ENCODE results near the gene ADCYAP1R1. TPM values are rescaled to one million over a fixed set of nuclear protein-coding genes. Genes with fewer than 3 reads are reported as not detected.

Gene ADCYAP1R1
- total RNA-seq, 1 donor: under 0.01 TPM

DNA sequence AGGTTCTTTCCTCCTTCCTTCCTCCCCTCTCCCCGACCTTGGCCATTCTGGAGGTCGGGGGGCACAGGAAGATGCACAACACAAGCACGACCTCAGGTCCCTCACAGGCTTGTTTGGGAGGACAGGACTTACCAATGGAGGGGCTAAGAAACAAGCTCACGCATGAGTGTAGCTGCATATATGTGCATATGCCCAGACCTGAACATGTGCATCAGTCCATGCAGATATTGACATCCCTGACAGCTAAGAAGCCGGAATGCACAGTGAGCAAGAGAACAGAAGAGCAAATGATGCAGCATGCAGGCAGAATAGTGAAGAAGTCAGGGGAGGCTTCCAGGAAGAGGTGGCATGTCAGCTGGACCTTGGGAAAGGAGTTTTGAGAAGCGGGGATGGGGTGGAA, 28.7 kb downstream of the ADCYAP1R1 start:
- no peaks in the 10 kb centered on the region for H3K4me1 ChIP-seq (ENCODE audit: insufficient read depth, low read length)
- H3K4me3 ChIP-seq (ENCODE audit: low read length): no peak overlapping the region

DNA sequence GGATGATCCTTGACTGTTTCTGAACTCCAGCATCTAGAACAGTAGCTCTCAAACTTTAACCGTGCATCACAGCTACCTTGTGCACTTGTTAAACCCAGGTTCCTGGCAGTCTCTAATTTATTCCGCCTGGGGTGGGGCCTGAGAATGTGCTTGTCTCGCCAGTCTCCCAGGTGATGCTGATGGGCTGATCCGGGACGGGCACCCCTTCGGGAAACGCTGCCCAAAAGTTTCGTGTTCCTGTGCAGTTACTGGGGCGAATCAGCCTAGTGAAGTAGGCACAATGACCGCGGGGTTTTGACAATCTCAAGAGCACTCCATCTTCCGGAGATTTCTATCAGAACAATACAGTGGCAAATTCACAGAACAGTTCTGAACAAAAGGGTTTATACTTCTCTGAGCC, 29.9 kb downstream of the ADCYAP1R1 start:
- Histone ChIP-seq H3K27me3 (ENCODE audit: insufficient read depth, low read length) (no peaks in the 10 kb centered on the region), H3K4me3 (ENCODE audit: low read length) (no peak overlapping the region), H3K4me1 (ENCODE audit: insufficient read depth, low read length) (no peaks in the 10 kb centered on the region), H3K9me3 (ENCODE audit: low read depth, low read length) (no peaks in the 10 kb centered on the region)

More for the DNA sequence above, 28.7 kb downstream of the ADCYAP1R1 start:
- Histone ChIP-seq H3K9me3 (ENCODE audit: low read depth, low read length) (no peaks in the 10 kb centered on the region), H3K27me3 (ENCODE audit: insufficient read depth, low read length) (no peaks in the 10 kb centered on the region)

DNA sequence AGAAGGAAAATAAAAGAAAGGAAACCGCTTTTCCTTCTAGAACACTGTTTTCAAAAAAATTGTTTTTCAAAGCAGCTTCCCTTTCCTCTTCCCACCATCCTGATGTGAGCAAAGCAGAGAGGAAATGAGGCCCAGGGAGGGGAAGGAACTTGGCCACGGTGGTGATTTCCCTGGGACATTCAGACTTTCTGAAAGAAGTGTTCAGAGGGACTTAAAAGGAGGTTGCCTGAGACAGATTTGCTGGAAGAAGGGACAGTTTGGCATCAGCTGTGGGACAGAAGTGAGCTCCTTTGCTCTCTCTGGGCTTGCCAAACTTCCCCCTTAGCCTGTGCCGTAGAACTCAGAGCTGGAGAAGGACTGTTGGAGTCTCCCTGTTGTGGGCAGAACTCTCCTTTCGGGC, 30.3 kb downstream of the ADCYAP1R1 start:
- Histone ChIP-seq H3K4me1 (ENCODE audit: insufficient read depth, low read length) (no peaks in the 10 kb centered on the region), H3K27me3 (ENCODE audit: insufficient read depth, low read length) (no peaks in the 10 kb centered on the region), H3K9me3 (ENCODE audit: low read depth, low read length) (no peaks in the 10 kb centered on the region), H3K4me3 (ENCODE audit: low read length) (no peak overlapping the region)

DNA sequence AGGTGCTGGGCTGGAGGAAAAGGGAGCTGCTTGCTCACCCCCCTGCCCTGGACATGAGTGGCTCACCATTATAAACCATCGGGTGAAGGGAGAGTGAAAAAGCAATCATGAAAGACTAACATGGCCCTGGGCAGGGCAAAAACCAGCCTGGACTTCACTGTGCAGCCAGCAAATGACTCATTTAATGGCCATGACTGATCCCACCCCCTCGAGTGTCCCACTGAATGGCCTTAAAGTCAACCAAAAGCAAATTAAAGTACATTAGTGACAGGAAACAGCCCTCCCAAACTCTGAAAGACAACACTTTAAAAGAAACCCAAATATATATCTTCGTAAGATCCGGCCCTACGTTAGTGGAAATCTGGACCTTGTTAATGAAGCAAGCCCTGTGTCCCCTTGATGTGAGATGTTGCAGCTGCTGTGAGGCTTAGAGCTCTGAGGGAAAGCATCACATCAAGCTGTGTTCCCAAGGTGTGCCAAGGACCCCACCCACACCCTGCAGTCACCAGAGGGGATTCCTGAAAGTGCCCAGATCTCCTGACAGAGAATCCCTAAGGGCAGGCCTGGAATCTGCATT, 31.2 kb downstream of the ADCYAP1R1 start:
- Histone ChIP-seq H3K9me3 (ENCODE audit: low read depth, low read length) (no peaks in the 10 kb centered on the region), H3K4me1 (ENCODE audit: insufficient read depth, low read length) (no peaks in the 10 kb centered on the region), H3K4me3 (ENCODE audit: low read length) (no peak overlapping the region), H3K27me3 (ENCODE audit: insufficient read depth, low read length) (no peaks in the 10 kb centered on the region)

DNA sequence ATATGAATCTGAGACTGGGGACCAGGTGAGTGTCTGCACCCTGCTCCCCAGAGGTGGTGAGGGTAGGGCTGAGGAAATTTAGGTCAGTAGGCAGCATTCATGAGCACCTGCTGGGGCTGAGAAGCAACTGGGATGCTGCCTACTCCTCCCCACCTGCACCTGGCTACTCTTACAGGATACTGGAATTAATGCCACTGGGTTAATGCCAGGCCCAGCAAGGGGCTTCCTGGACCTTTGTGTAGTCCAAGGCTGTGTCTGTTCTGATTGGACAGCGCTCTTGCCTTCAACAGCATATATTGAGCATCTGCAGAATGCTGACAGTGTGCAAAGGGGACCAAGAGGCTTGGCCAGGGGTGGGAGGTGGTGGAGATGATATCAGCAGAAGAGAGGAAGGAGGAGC, 32.1 kb downstream of the ADCYAP1R1 start:
- Histone ChIP-seq H3K4me1 (ENCODE audit: insufficient read depth, low read length) (no peaks in the 10 kb centered on the region), H3K9me3 (ENCODE audit: low read depth, low read length) (no peaks in the 10 kb centered on the region)

DNA sequence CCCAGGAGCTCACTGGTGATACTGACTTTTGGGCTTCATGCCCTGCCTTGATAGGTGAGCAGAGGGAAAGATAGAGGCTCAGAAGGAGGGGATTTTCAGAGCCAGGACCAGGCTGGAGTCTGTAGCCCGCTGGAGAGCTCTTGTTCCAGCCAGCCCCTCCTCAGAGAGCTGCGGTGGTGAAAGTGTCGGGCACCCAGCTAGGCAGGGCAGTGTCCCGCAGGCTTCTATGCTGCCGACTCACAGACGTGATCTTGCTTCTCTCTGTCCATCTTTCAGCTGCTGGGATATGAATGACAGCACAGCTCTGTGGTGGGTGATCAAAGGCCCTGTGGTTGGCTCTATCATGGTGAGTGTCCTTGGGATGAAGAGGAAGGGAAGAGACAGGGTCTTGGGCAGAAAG, 35.2 kb downstream of the ADCYAP1R1 start:
- H3K4me3 ChIP-seq (ENCODE audit: low read length): no peak overlapping the region
- no peaks in the 10 kb centered on the region for H3K27me3 ChIP-seq (ENCODE audit: insufficient read depth, low read length)
- no peaks in the 10 kb centered on the region for H3K4me1 ChIP-seq (ENCODE audit: insufficient read depth, low read length)
- no peaks in the 10 kb centered on the region for H3K9me3 ChIP-seq (ENCODE audit: low read depth, low read length)

More for the DNA sequence above, 32.1 kb downstream of the ADCYAP1R1 start:
- Histone ChIP-seq H3K27me3 (ENCODE audit: insufficient read depth, low read length) (no peaks in the 10 kb centered on the region), H3K4me3 (ENCODE audit: low read length) (no peak overlapping the region)

DNA sequence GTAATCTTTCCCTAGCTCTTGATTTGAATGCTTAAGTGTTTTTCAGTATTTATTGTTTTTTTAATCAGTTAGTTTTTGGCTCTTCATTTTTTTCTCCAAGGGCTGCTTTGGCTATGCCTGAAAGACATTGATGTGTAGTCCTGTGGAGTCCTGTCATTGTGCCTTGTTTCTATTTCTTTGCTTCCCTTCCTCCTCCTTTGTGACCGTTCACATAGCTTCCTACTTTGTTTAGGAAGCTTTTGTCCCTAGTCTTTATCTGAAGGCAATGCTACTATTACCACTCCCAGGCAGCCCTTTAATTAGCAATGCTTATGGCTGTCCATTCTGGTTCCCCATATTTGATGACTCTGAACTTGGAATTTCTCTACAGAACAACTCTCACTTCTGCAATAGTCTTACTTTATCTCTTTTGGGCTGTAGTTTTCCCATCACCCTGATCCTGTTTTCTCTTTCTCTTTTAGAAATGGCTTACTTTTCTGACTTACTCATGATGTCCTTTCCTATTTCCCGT, 39.9 kb downstream of the ADCYAP1R1 start:
- Histone ChIP-seq H3K4me1 (ENCODE audit: insufficient read depth, low read length) (no peaks in the 10 kb centered on the region), H3K9me3 (ENCODE audit: low read depth, low read length) (no peaks in the 10 kb centered on the region), H3K4me3 (ENCODE audit: low read length) (no peak overlapping the region), H3K27me3 (ENCODE audit: insufficient read depth, low read length) (no peaks in the 10 kb centered on the region)

DNA sequence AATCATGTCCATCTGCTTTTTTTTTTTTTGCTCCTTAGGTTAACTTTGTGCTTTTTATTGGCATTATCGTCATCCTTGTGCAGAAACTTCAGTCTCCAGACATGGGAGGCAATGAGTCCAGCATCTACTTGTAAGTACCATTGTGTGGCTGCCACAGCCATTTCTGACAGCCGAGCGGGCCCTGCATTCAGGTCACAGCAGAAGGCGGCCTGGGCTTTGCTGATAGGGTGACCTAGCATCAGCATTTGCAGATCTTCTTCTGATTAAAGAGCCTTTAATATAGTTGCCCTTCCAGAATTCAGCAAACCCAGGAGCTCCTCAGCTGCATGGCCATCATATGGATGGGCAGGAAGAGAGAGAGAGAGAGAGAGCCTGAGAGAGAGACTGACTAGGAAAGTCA, 40.5 kb downstream of the ADCYAP1R1 start:
- no peaks in the 10 kb centered on the region for H3K27me3 ChIP-seq (ENCODE audit: insufficient read depth, low read length)
- no peaks in the 10 kb centered on the region for H3K9me3 ChIP-seq (ENCODE audit: low read depth, low read length)
- no peak overlapping the region for H3K4me3 ChIP-seq (ENCODE audit: low read length)
- no peaks in the 10 kb centered on the region for H3K4me1 ChIP-seq (ENCODE audit: insufficient read depth, low read length)

DNA sequence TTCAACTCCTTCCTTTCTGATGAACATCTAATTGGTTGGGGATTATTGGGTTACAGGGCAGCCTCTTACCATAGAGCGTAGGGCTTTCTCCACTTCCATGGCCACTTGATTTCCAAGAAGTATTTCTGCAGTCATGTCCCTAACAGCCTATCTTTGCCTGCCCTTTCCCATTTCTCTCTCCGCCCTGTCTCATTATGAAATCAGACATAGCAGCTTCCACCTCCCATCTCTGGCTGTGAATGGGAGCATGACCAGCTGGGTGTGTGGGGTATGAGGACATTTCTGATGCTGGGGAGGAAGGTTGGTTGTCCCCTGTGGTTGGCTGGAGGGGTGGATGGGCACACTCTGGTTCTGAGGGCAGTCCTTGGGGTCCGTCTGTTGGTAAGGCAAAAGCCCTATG, 41.2 kb downstream of the ADCYAP1R1 start:
- no peak overlapping the region for H3K4me3 ChIP-seq (ENCODE audit: low read length)

DNA sequence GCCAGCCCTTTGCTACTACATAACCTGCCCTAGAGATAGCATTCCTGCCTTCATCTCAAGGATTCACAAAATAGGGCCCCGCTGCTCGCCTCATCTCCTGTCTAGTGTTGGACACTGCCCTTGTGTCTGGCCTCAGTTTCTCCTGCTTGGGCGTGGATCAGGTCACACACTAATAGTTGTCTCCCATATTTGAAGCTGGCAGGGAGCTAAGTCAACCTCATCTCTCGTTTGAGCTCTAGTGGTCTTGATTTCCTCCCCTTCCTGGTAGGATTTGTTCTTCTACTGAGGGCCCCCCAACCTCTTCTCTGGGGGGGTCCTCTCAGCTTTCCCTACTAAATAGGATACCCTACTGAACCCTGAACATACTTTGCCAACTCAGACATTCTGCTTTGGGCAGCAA, 42.2 kb downstream of the ADCYAP1R1 start:
- Histone ChIP-seq H3K4me3 (ENCODE audit: low read length) (no peak overlapping the region), H3K9me3 (ENCODE audit: low read depth, low read length) (no peaks in the 10 kb centered on the region), H3K4me1 (ENCODE audit: insufficient read depth, low read length) (no peaks in the 10 kb centered on the region), H3K27me3 (ENCODE audit: insufficient read depth, low read length) (no peaks in the 10 kb centered on the region)

More for the DNA sequence above, 41.2 kb downstream of the ADCYAP1R1 start:
- H3K9me3 ChIP-seq (ENCODE audit: low read depth, low read length): no peaks in the 10 kb centered on the region
- H3K4me1 ChIP-seq (ENCODE audit: insufficient read depth, low read length): no peaks in the 10 kb centered on the region
- no peaks in the 10 kb centered on the region for H3K27me3 ChIP-seq (ENCODE audit: insufficient read depth, low read length)

DNA sequence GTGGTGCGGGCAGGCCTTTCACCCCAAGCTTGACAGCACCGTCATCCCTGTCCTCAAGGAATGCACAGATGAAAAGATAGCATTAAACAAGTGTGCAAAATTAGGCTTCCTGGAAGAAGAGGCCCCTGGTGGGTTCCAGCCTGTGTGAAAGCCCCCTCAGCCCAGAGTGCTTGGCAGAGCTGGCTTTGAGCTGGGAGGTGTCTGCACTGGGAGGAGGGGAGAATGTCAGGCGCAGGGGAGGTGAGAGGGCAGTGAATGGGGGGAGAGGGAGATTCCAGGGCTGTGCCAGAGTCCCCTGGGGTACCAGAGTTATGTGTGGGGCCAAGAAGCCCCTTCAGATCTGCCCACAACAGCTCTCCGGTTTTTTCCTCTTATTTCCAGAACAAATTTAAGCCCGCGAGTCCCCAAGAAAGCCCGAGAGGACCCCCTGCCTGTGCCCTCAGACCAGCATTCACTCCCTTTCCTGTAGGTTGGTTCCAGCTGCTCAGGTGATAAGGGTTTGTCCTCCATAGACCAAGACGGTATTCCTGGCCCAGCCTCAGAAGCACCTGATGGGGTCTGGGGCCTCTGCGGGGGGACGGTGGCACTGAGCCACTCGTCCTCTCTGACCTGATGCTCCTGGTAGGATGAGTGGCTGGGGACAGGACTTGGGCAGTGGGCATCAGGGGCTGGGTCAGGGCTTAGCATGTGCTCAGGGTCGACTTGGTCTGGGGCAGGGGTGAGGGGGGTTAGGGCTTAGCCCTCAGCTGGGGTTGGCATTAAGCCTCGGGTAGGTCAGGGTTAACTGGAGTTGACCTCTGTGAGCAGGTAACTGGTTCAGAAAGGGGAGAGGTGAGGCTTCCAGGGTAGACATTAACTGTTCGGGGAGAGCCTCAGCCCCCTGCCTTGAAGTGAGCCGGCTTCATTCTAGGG, 43.4 kb downstream of the ADCYAP1R1 start:
- Histone ChIP-seq H3K27me3 (ENCODE audit: insufficient read depth, low read length) (no peaks in the 10 kb centered on the region), H3K4me3 (ENCODE audit: low read length) (no peak overlapping the region), H3K9me3 (ENCODE audit: low read depth, low read length) (no peaks in the 10 kb centered on the region), H3K4me1 (ENCODE audit: insufficient read depth, low read length) (no peaks in the 10 kb centered on the region)

DNA sequence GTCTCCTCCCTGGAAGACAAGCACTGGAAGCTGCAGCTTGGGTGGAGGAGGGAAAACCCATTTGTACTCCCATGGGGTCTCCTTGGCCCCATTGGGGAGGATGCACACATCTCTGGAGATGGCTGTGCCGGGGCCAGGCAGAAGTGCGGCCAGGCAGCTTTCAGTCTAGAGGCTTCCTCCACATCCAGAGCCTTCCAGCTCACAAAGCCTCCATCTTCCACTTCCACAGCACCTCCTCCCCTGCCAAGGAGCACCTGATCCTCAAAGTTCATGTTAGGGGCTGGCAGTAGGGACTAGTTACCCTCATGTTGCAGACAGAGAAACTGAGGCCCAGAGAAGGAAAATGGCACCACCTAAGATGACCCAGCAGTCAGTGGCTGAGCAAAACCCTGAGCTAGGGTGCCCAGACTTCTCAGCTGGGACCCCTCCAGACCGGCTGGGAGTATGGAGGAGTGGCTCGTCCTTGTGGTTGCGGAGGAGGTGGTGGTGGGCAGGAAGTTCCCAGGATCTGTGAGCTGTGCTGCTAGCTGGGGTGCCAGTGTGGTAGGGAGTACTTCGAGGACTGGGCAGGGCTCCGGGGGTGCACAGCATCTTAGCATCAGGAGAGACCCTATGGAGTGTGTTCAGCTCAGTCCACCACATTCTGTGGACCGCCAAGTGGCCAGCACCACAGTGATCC, 44.2 kb downstream of the ADCYAP1R1 start:
- Histone ChIP-seq H3K4me3 (ENCODE audit: low read length) (no peak overlapping the region), H3K9me3 (ENCODE audit: low read depth, low read length) (no peaks in the 10 kb centered on the region), H3K4me1 (ENCODE audit: insufficient read depth, low read length) (no peaks in the 10 kb centered on the region), H3K27me3 (ENCODE audit: insufficient read depth, low read length) (no peaks in the 10 kb centered on the region)

DNA sequence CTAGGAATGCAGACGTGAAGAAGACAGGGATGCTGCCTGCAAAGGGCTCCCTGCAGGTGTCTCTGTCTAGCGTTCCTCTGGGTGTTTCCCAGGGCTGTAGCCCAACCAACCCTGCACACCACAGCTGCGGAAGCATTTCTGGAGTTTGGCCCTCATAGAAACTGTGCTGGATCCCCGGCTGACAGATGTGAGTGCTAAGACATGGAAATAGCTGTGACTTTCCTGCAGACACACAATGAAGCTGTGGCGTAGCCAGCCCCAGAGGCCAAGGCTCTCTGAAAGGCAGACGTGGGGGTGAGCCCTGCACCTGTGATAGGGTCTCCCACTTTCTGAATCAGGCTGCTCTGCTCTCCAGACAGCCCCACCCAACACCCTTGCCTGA, 44.8 kb downstream of the ADCYAP1R1 start:
- no peaks in the 10 kb centered on the region for H3K9me3 ChIP-seq (ENCODE audit: low read depth, low read length)
- H3K27me3 ChIP-seq (ENCODE audit: insufficient read depth, low read length): no peaks in the 10 kb centered on the region
- no peaks in the 10 kb centered on the region for H3K4me1 ChIP-seq (ENCODE audit: insufficient read depth, low read length)
- H3K4me3 ChIP-seq (ENCODE audit: low read length): no peak overlapping the region

DNA sequence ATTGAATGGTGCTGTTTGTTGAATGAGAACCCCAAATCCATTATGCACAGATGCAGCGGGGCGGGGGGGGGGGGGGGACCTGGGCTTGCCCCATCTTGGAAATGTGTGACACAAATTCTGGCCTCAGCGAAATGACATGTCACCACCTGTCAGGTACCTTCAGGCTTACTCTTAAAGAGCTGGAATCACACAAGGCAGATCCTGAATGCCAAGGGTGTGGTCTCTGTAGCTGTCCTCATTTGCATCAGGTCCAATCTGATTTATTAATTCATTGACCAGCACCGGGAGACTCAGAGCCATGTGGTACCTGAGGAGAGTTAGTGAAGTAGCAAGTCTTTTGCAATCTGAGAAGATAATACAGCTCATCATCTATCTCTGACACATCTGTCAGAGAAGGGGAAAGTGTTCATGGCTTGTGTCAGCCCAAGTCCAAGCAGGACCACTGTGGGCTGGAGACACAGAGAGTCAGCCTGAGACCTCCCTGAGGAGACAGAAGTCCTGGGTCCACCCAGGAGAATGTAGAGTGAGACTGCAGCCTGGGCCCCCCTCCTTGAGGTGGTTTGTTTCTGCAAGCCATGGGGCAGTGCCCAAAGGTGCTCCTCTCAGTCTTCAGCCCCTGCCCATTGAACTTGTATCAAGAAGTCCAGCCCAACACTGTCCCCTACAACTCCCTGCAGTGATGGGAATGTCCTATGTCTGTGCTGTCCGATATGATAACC, 46.7 kb downstream of the ADCYAP1R1 start:
- H3K4me1 ChIP-seq (ENCODE audit: insufficient read depth, low read length): no peaks in the 10 kb centered on the region
- no peaks in the 10 kb centered on the region for H3K9me3 ChIP-seq (ENCODE audit: low read depth, low read length)
- no peaks in the 10 kb centered on the region for H3K27me3 ChIP-seq (ENCODE audit: insufficient read depth, low read length)
- H3K4me3 ChIP-seq (ENCODE audit: low read length): no peak overlapping the region
